GM18507 (cell line): Measurements from ENCODE around the gene GIMAP2.
A peak's percentile ranks its signal among the peaks of the same experiment; 100 is the strongest.
"Not testable (repeated sequence)": the region's sequence is repeated elsewhere in the genome, so short reads cannot be mapped to it uniquely, and the experiment has no call there.

Source experiments
- DNase-seq: peaks from one replicate; pipeline ENCODE4 v3.0.0; 2011; ENCODE audit warnings: low read depth; ENCODE audit not compliant: insufficient read length; ENCODE audit errors: extremely low spot score
- FAIRE-seq: peaks from 2 replicates; lab custom pipeline; 2011; peaks lifted over from hg19 to GRCh38; lab: Jason Lieb, UNC

GIMAP2 gene

DNA sequence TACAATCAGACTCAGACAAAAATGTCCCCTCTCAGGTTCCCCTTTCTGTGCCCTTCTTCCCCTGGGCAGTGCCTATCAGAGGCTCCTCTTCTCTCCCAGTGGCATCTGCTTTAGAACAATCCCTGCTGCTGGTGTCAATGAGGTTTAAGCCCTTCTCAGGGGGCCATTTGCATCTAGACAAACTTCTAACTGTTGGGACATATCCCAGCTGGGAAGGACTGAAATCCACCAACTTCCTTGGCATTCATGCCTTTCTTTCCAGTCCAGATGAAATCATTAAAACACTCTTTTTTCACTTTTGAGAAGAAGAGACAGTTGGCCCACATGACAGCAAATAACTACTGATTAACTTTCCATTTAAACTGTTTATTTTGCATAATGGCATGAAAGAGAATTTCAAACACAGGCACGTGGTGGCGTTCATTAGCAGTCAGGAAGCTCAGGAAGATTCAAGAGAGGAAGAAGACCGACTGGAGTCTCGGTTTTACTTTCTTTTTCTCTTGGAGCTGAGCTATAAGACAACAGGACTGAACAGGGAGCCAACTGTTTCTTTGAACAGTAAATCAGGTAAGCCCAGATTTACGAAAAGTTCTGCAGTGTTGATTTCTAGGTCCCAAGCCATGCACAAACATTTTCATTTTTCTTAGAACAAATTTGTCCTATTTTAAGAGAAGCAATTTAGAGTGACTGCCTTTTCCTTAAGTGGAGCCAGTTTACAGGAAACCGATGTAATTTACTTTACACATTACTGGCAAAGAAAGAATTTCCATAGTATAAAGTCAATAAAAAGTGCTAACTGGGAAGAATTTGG is at the start of gene GIMAP2:
GIMAP2 (plus strand) TSS at position 488 of the 811 bp plus-strand sequence. CDS start 1,354 bp downstream, outside the sequence.
- DNase-seq (peak; percentile 43), FAIRE-seq (peak; percentile 96)

DNA sequence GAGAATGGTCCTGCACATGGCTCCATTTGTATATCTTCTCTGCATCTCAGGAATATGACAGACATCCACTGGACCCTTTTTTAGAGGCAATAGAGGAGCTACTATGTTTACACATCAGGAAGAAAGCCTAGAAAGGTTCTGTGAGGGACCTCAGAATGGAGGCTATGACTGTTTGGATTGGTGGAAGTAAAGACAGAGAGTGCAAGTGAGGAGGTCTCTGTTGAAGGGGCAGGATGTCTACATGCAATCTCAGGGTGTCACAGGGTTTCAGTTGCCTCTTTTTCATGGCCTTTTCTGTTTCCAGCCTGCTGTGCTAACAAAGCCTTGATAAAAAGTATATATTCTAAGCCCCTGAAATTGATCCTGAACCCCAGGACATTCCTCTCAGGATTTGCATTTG is 43.7 kb upstream of the GIMAP2 start:
- FAIRE-seq, result no peak
- DNase-seq, result no peak

- DNase-seq, result no peak
- no peak for FAIRE-seq
Observed at GRCh38 chr7:150642926-150643325, 42.6 kb upstream of the GIMAP2 start.

GRCh38 chr7:150645259-150646020 is 40.1 kb upstream of the GIMAP2 start:
- FAIRE-seq (no peak), DNase-seq (no peak)

- no peak for FAIRE-seq
- DNase-seq, result no peak
Observed at GRCh38 chr7:150648353-150649079, 37.0 kb upstream of the GIMAP2 start.

DNA sequence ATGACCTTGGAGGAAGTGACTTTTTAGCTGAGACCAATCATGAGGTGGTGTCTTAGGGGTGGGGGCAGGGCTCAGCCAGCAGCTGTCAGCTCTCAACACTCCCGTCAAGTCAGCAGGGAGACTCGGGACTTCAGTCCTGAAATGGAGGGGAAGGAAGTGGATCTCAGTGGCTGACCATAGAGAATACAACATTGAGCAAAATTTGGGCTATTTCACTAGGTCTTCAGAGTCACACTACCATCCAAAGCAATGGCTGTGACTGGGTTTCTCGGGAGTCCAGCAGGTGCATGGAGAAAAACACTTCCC is 36.5 kb upstream of the GIMAP2 start:
- DNase-seq (no peak), FAIRE-seq (no peak)

GRCh38 chr7:150654692-150655091 is 30.8 kb upstream of the GIMAP2 start:
- FAIRE-seq, result no peak
- no peak for DNase-seq

GRCh38 chr7:150656047-150656446 is 29.5 kb upstream of the GIMAP2 start:
- DNase-seq, result no peak
- FAIRE-seq, result no peak

DNA sequence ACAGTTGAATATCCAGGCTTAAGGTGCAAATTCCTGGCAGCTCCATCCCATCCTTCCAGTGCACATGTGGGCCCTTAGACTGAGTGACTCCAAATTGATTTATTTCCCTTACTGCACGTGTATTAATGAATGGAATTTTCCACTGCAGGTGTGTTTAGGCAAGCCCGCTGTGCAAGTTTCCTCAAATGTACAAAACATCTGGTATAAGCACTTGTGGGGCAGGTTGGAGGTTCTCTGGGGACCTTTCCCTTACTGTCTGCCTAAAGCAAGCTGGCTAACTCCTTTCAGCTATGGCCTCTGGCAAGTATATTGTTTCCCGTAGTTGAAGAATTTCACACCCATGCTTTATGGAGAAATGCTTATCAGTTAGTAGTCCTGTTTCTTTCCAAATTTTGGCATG is 28.0 kb upstream of the GIMAP2 start:
- no peak for FAIRE-seq
- no peak for DNase-seq

GRCh38 chr7:150660939-150661613 is 24.4 kb upstream of the GIMAP2 start:
- DNase-seq (no peak), FAIRE-seq (peak; percentile 68)

DNA sequence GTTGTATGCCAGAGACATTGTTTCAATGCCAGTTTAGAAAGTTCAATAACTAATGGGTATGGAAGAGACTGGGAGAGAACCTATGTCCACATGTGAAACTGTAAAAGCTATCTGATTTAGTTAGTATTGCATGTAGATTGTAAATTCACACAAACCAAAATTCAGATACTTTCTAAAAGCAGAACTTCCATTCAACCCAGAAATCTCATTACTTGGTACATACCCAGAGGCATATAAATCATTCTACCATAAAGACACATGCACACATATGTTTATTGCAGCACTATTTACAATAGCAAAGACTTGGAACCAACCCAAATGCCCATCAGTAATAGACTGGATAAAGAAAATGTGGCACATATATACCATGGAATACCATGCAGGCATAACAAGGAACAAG is 22.7 kb upstream of the GIMAP2 start:
- DNase-seq, result not testable (repeated sequence)

GRCh38 chr7:150663802-150664494 is 21.6 kb upstream of the GIMAP2 start:
- peak; percentile 98 for FAIRE-seq
- no peak for DNase-seq

More for the DNA sequence above, 22.7 kb upstream of the GIMAP2 start:
- not testable (repeated sequence) for FAIRE-seq

- DNase-seq (no peak), FAIRE-seq (peak; percentile 64)
Observed at GRCh38 chr7:150665089-150665748, 20.3 kb upstream of the GIMAP2 start.

DNA sequence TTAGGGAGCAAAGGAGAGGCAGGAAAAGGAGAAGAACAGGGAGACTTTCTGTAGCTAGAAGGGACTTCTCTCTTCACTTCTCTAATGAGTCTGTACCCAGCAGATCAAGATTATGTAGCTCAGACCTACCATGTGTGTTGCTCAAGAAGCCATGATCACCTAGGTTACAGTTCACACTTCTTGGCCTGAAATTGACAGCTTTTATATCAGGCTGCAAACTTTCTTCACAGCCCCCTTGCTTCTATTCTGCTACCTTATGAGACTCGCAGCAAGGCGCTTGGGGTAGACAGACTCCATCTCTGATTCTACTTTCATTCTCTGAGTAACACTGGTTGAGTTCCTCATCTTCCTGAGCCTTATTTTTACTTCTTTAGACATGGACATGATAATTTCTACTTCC is 19.6 kb upstream of the GIMAP2 start:
- FAIRE-seq (peak; percentile 69), DNase-seq (no peak)

GRCh38 chr7:150666412-150666811 is 19.1 kb upstream of the GIMAP2 start:
- FAIRE-seq, result peak; percentile 67
- DNase-seq, result no peak

DNA sequence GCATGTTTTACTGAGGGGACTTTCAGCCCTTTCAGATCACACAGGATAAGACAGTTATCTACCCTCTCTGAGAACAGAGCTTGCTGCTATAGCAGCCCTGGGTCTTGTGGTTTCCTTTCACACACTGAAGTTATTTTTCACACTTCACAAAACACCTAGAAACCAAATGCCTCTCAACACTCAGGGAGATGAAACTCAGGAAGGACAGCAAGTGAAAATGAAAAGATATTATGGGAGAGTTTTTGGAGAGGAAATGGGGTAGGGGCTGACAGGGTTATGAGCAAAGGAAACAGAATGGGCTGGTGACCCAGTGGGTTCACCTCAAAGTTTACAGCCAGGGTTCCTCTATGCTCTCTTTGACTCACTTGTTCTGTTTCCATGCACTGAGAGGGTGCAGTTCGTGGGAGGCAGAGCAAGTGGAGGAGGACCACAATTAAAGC is 17.0 kb upstream of the GIMAP2 start:
- DNase-seq, result peak; percentile 38
- peak; percentile 99 for FAIRE-seq

DNA sequence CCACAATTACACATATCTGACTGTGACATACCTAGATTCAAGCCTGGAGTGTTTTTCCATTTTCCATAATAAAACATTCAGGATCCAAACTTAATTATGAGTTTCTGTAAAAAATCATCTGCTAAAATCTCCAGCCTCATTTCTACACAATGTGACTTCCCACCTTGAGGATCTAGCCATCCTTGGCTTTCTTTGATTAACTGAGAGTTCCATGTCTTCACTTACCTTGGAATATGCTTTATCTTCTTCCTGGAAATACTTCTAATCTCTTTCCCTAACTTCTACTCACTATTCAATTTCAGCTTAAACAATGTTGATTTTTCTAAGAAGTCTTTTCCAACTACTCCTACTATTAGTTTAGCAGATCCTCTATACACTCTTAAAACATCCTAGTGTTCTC is 16.5 kb upstream of the GIMAP2 start:
- DNase-seq (no peak), FAIRE-seq (no peak)

- DNase-seq, FAIRE-seq: not testable (repeated sequence)
Observed at GRCh38 chr7:150671798-150672585, 13.5 kb upstream of the GIMAP2 start.
